HG02938 (cell line): ENCODE data around the gene CYP27A1.
"Not testable (repeated sequence)": the region's sequence is repeated elsewhere in the genome, so short reads cannot be mapped to it uniquely, and the experiment has no call there.

Experiments used
- ATAC-seq: cut with Tn5 transposase; IDR thresholded peaks from one replicate; pipeline ENCODE4 v1.9.1; 2021; ENCODE audit warnings: mild to moderate bottlenecking, moderate library complexity; ENCODE audit not compliant: unreplicated experiment

The CYP27A1 gene

DNA sequence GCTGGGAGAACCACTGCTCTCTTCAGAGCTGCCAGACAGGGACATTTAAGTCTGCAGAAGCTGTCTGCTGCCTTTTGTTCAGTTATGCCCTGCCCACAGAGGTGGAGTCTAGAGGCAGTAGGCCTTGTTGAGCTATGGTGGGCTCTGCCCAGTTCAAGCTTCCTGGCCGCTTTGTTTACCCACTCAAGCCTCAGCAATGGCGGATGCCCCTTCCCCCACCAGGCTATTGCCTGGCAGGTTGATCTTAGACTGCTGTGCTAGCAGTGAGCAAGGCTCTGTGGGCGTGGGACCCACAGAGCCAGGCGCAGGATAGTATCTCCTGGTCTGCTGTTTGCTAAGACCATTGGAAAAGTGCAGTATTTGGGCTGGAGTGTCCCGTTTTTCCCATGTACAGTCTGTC, 9.2 kb upstream of the CYP27A1 start:
- not testable (repeated sequence) for ATAC-seq

DNA sequence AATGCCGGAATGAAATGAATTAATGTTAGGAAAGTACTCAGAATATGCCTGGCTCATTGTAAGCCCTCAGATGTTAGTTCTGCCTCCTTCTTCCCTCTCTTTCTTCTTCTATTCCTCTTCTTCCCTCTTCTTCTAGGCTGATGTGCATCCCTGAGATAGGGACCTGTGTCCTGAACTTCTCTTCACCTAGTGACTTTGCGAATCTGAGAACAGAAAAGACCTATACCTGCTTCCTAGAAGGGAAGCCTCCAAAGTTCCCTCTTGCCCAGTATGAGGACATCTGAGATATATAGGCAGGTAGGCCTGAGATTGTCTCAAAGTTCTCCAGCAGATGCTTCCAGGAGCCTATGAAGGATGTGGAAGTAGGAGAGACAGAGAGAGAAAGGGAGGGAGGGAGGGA, 8.1 kb upstream of the CYP27A1 start:
- no peak for ATAC-seq

DNA sequence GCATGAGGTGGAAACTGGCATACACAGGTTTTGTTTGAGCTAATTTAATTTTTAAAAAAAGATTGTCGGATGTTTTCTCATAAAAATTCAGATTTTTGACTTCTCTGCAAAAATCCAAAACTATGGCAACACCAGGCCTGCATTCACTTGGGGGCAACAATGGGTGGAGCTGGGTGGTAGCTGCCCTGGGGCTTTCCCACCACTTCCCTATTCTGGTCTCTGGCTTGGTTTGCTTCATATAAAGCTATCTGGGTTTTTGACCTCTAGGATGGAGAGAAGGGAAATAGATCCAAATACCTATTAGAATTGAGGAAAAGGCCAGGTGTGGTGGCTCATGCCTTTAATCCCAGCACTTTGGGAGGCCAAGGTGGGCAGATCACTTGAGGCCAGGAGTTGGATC, 5.5 kb upstream of the CYP27A1 start:
- ATAC-seq = no peak

DNA sequence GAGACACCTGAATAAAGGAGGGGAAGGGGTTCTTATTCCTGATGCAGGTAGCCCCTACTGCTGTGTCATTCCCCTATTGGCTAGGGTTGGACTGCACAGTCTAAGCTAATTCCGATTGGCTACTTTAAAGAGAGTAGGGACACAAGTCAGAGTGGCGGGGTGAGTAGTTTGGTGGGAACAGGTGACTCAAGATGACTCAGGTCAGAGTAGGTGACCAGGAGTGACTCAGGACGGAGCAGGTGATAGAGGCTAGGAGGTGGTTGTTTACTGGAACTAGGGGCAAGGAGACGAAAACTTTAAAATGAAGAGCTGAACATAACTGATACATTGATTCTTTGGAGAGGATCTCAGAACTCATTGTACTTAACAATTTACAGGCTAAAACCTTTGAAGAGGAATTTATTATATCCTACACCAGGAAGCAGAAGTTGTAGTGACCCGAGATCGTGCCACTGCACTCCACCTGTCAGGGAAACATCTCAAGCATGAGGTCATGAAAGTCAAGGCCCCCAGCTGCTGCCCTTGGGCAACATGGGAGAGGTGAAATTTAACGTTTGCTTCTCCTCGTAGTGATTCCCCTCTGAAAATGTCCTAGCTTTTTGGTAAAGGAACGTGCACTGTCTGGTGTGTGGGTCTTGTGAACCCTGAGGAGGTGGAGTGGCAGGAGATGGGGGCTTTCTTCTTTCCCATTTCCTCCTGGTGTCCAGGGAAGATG, 4.5 kb upstream of the CYP27A1 start:
- ATAC-seq = no peak

DNA sequence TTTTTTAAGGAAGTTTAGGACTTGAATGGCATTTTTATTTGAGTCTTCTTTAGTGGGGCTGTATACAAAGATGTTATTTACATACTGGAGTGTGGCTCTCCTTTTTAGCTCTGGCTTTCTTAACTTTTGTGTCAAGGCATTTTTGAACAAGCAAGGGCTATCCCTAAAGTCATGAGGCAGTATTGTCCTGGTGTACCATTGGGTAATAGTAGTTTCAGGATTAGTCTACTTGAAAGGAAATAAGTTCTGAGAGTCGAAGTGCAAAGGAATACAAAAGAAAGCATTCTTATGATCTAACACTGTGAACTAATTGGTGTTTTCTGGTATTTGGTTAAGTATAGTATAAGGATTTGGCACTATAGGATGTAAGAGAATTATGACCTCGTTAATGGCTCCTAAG, 1.9 kb upstream of the CYP27A1 start:
- no peak for ATAC-seq

DNA sequence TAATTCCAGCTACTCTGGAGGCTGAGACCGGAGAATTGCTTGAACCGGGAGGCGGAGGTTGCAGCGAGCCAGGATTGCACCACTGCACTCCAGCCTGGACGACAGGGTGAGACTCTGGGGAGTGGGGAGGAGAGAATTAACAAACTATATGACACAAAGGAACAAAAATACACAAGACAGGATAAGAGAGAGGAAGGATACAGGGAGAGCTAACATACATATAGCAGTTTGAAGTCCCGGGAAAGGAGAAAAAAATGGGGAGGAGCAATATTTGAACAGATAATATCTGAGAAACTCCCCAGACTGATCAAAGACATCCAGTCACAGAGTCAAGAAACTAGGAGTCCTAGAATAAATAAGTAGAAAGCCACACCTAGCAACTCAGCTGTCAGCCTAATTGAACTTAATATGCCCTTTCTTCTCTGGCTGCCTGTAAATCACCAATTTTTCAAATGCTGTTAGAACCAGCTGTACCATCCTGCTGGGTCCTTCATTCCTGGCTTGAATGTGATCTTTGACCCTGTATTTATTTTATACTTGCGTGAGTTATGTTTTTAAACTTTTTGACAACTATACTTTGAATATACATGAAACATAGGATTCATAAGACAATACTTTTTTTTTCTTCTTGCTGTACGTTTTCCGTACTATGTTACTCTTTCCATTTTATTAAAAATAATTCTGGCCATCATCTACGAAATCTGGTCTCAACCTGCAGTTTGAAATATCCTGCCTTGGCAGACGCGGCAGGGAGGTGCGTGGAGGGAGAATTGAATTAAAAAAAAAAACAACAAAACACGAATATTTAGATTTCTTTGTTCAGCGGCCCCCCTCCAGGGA, 876 bp upstream of the CYP27A1 start:
- ATAC-seq = no peak

DNA sequence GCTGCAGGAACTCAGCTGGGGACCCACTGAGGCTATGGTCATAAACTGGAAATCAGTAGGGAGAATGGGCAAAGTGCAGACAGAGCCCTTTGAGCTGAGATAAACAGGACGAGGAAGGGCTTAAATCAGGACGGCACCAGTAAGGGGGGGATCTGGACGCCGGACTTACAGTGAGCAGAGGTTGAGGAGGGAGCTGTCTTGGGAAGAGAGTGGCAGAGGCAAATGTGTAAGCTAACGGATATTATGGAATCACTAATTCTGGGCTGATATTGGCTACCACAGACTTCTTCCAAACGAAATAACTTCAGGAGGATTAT, 539 bp downstream of the CYP27A1 start:
- ATAC-seq = no peak

DNA sequence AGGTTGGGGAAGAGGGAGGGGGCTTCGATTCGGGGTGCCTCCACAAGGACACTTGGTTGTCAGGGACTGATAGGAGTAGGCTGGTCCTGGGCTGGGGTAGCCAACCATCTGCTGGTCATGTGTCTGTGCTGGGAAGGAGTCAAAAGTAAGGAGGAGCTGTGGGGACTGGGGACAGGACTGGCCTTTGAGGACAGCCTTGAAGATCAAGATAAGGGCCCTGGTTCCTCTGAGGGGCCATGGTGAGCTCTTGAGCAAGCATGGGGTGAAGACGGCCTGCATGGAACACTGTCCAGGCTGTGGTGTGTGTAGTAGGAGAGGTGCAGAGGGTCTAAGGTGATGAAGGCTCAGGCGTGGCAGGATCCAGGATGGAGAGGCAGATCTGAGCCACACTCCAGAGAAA, 1.7 kb downstream of the CYP27A1 start:
- no peak for ATAC-seq

DNA sequence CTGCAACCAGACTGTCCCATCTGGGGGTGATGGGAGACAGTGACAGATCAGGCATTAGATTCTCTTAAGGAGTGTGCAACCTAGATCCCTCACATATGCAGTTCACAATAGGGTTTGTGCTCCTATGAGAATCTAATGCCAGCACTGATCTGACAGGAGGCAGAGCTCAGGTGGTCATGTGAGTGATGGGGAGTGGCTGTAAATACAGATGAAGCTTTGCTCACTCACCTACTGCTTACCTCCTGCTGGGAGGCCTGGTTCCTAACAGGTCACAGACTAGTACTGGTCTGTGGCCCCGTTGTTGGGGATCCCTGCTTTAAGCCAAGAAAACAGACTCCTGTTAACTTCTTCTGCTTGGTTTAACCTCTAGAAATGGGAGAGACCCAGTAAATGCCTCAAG, 3.2 kb downstream of the CYP27A1 start:
- ATAC-seq = no peak

DNA sequence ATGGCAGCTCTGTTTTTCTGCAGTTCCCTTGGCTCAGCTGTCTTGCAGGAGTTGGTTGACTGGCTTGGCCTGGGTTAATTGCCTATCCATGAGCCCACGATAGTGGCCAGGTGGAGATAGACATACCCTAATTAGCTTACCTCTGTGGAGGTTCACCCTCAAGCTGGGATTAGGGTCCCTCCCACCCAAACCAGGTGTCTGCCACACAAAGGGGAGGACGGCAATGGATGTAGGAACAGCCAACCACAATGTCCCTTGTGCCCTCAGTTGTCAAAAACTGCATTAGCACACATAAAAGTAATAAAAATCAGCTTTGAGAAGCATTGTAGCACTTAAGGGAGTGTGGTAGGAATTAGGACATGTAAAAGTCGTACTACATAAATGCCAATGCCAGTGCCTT, 4.2 kb downstream of the CYP27A1 start:
- no peak for ATAC-seq

DNA sequence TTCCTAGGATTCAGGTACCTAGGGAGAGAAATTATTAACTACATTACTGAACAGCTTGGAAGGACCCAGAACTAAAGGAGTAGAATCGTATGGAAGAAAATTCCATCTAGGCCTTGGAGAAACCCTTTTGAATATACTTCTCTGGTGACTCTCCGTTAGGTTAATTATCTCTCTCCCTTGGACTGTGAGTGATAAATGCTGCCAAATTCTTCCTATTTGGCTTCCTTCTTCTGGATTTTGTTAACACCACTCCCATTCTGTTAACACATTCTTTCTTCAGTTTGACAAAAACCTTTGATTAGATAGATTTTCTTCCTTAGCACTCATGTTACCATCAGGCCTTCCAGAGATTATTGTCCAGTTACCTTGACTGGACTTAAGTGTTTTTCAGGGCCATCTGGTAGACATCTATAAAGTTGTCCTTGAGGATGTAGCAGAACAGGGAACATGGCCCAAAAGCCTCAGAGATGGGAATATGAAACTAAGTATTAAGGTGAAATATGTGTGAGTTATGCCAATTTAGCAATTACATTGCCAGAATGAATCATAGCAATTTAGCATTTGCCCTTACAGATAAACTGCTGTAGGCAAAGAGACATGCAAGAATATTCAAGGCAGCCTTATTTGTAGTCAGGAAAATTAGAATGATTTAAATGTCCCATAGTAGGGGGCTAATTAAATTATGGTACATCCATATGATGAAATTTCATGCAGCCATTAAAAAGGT, 6.7 kb downstream of the CYP27A1 start:
- ATAC-seq = no peak

DNA sequence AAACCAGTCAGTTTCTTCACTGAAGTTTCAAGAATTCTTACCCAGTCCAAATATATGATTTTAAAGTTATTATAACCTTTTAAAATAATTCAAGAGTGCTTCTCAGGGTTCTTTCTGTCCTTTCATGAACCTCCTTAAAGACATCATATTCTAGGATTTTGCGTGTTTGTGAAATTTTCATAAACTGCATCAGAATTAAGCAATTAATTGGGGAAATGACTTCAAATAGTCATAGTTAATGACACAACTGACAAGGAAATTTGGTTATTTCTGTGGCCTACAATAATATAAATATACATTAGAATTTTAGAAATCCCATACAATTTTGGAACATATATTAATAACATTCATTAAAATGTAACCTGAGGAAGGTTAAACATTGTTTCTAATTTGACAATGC, 10.5 kb downstream of the CYP27A1 start:
- ATAC-seq = no peak

DNA sequence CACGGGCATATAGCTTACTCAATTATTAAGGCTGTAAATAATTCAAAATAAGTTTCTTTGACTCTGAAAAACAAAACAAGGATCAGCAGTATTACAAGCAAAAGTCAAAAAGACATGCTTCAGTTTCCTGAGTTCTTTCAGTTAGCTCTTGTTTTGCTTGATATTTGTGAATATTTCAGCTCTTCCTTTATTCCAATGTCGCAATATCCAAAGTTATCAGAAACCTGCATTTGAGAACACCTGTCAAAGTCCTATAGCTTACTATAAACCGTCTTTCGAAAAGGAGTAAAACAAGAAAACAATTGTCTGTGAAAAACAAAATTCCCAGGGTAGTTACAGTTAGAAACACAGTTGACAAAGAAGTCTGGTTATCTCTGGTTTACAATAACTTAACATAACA, 14.7 kb downstream of the CYP27A1 start:
- ATAC-seq = no peak

DNA sequence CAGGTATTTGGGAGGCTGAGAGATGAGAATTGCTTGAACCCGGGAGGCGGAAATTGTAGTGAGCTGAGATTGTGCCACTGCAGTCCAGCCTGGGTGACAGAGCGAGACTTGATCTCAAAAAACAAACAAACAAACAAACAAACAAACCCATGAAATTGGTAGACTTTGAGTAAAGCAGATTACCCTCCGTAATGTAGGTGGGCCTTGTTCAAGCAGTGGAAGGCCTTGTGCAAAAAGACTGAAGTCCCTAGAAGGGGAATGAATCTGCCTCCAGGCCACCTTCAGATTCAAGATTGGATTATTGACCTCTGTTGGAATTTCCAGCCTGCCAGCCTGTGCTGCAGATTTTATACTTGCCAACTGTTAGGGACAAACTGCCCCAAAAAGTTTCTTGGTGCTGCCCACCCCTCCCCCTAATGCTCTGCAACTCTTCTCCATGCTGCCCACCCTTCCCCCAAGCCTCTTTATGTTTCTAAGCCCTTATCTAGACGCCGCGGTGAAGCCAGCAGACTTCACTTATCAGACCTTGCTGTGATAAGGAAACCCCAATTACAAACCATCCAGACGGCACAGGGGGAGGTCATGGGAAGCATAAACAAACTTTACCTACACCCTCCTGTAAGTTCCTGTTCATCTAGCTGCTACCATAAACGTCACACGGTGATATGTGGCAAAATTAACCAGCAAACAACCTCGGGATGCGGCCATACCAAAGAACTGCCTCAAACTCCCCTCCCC, 17.0 kb downstream of the CYP27A1 start:
- ATAC-seq = no peak

DNA sequence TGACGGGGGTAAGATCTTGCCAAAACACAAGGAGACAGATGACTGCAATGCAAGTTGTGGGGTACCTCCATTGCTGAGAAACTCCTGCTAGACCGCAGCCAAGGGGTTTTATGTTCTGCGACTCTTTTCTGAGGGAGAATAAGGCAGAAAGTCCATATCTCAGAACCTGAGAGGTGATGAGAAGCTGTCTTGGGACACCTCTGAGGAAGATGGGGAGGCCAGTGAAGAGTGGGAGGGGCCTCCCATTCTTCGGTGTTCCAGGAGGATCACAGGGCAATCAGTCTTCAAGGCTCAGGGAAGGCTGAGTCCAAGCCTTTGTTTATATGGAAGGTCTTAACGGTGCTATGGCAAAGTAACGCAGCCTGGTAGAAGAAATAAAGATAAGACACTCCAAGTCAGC, 18.0 kb downstream of the CYP27A1 start:
- ATAC-seq = no peak

DNA sequence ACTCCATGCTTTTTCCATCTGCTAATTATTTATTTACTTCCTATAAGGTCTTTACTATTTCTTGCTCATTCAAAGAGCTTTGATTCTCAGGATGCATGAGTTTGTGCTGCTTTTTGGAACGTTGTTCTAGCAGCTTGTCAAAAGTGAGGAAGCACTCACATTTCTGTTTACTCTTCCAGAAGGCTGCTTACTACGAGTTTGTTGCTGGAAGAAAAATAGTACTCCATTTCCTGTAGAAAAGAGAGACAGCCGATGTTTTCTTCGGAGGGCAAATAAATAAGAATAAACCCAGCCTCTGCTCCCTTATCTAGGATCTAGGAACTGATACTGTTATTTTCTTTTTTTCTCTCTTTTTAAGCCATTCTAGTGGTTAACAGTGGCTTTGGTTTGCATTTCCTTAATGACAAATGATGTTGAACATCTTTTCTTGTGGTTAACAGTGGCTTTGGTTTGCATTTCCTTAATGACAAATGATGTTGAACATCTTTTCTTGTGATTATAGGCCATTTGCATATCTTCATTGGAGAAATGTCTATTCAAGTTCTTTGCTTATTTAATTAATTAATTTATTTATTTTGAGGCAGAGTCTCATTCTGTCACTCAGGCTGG, 20.5 kb downstream of the CYP27A1 start:
- no peak for ATAC-seq

DNA sequence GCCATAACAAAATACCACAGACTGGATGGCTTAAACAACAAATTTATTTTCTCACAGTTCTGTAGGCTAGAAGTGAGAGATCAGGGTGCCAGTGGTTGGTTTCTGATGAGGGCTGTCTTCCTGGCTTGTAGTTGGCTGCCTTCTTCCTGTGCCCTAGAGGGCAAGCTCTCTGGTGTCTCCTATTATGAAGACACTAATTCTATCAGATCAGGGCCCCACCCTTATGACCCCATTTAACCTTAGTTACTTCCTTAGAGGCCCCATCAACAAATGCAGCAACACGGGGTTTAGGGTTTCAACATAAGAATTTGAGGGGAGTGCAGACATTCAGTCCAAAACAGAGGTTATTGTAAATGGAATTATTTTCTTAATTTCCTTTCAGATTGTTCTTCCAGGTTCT, 22.9 kb downstream of the CYP27A1 start:
- no peak for ATAC-seq

DNA sequence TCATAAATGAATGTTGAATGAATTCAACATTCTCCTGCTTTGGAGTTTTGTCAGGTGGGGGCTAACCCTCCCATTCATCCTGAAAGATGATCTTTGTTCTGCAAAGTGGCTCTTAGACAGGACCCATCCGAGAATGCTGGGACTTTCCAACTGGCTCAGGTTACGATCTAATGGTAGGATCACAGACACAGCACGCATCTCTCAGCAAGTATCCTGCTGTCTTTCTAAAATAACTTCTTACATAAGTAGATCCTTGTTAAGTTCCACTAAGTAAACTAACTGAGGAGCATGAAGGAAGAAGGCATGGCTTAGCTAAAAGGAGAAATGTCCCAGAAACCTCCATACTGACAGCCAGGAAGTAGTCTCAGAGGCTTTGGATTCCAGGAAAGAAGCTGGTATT, 23.7 kb downstream of the CYP27A1 start:
- no peak for ATAC-seq

DNA sequence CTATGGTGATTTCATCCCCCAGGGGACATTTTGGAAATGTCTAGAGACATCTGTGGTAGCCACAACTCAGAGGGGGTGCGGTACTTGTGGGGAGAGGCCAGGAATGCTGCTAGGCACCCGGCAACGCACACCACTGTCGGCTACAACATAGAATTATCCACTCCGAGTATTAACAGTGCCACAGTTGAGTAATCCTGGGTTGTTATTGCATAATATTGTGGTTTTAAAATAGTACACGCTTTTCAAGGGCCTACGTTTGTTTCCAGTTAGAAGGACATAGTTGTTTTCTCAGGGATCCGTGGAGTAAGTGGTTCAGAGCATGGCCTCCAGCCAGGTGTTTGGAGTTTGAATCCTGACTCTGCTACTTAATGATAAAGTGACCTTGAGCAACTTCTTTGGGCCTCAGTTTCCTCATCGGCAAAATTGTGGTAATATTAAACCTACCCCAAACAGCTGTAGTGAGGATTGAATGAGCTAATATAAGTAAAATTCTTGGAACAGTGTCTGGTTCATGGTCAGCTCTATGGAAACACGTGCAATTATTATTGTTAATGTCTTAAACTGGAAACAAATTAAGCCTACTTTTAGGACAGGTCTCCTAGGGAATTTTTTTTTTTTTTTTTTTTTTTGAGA, 24.5 kb downstream of the CYP27A1 start:
- ATAC-seq = no peak

DNA sequence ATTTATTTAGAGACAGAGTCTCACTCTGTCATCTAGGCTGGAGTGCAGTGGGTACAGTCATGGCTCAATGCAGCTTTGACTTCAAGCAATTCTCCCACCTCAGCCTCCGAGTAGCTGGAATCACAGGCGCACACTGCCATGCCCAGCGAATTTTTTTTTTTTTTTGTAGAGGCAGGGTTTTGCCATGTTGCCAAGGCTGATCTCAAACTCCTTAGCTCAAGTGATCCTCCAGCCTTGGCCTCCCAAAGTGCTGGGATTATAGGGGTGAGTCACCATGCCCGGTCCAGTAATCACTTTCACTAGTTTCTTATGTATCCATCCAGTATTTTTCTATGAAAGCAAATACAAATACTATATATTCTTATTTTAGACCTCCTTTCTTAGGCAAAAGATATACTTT, 25.7 kb downstream of the CYP27A1 start:
- no peak for ATAC-seq
